Ishikawa (cell line): ENCODE data around the gene TMPRSS13.

ENCODE experiments used
- CEBPB ChIP-seq: IDR thresholded peaks from 2 replicates; pipeline ENCODE4 v1.6.1; 2012
- CREB1 ChIP-seq: IDR thresholded peaks from 2 replicates; pipeline ENCODE4 v1.6.1; 2012; ENCODE audit warnings: low read depth
- EGR1 ChIP-seq: IDR thresholded peaks from 2 replicates; pipeline ENCODE4 v1.6.1; 2012
- EP300 ChIP-seq: IDR thresholded peaks from 2 replicates; pipeline ENCODE4 v1.6.1; 2012; ENCODE audit warnings: borderline replicate concordance
- FOXM1 ChIP-seq: IDR thresholded peaks from 2 replicates; pipeline ENCODE4 v1.6.1; 2012; ENCODE audit warnings: low read depth, borderline replicate concordance
- NFIC ChIP-seq: IDR thresholded peaks from 2 replicates; pipeline ENCODE4 v1.6.1; 2012
- RAD21 ChIP-seq: IDR thresholded peaks from 2 replicates; pipeline ENCODE4 v1.6.1; 2012; ENCODE audit warnings: low read depth
- REST ChIP-seq: IDR thresholded peaks from 2 replicates; pipeline ENCODE4 v1.6.1; 2012; ENCODE audit warnings: low read depth, mild to moderate bottlenecking
- TAF1 ChIP-seq: IDR thresholded peaks from 2 replicates; pipeline ENCODE4 v1.6.1; 2012; ENCODE audit warnings: low read depth, mild to moderate bottlenecking
- TCF12 ChIP-seq: IDR thresholded peaks from 2 replicates; pipeline ENCODE4 v1.6.1; 2012; ENCODE audit warnings: low read depth
- TEAD4 ChIP-seq: IDR thresholded peaks from 2 replicates; pipeline ENCODE4 v1.6.1; 2012
- YY1 ChIP-seq: IDR thresholded peaks from 2 replicates; pipeline ENCODE4 v1.6.1; 2012; ENCODE audit warnings: low read depth
- ZBTB7A ChIP-seq: IDR thresholded peaks from 2 replicates; pipeline ENCODE4 v1.6.1; 2012; ENCODE audit warnings: low read depth
- TF ChIP-seq, protein P1 (sequence below): IDR thresholded peaks from 2 replicates; pipeline ENCODE4 v1.6.1; 2012
- TF ChIP-seq, protein P2 (sequence below): IDR thresholded peaks from 2 replicates; pipeline ENCODE4 v1.6.1; 2012

Gene TMPRSS13

DNA sequence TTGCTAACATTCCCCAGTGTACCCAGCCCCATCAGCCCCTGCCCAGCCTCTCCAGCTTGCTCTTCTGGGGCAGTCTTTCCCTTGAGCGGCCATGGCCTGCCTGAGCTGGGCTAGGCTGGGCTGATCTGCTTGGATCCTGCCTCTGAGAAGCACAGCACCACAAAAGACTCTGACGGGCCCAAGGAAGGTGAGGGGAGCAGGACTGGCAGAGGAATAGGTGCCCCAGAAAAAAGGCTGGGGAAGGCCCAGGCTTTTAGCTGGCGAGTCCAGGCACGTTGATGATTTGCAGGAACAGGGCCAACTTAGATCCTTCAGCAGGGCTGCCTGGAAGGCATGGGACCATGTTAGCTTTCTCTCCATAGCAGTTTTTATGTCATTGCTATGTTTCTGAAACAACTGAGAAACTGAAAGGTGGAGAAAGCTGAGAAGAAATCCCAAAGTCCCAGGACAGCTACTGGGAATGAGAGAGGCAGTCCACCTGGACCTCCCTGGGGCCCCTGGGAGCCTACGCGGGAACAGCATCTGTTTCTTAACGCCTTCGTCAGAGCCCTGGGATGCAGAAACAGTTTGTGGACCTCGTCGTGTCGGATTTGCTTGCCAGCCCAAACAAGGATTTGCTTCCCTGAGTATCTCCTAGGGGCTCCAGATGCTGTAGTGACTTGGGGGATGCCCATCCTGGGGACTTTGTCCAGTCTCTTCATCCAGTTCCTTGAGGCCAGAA is 28.3 kb downstream of the TMPRSS13 start:
- TF ChIP-seq TEAD4: no peak
- TF ChIP-seq TAF1: no peak
- TF ChIP-seq NFIC: no peak
- no peak for TF ChIP-seq CEBPB
- TF ChIP-seq TCF12: no peak
- no peak for TF ChIP-seq RAD21
- TF ChIP-seq FOXM1: no peak
- TF ChIP-seq REST: no peak
- TF ChIP-seq EGR1: no peak
- TF ChIP-seq, protein P1, sequence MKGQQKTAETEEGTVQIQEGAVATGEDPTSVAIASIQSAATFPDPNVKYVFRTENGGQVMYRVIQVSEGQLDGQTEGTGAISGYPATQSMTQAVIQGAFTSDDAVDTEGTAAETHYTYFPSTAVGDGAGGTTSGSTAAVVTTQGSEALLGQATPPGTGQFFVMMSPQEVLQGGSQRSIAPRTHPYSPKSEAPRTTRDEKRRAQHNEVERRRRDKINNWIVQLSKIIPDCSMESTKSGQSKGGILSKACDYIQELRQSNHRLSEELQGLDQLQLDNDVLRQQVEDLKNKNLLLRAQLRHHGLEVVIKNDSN: no peak
- TF ChIP-seq ZBTB7A: no peak
- no peak for TF ChIP-seq EP300
- TF ChIP-seq, protein P2, sequence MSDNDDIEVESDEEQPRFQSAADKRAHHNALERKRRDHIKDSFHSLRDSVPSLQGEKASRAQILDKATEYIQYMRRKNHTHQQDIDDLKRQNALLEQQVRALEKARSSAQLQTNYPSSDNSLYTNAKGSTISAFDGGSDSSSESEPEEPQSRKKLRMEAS: no peak

DNA sequence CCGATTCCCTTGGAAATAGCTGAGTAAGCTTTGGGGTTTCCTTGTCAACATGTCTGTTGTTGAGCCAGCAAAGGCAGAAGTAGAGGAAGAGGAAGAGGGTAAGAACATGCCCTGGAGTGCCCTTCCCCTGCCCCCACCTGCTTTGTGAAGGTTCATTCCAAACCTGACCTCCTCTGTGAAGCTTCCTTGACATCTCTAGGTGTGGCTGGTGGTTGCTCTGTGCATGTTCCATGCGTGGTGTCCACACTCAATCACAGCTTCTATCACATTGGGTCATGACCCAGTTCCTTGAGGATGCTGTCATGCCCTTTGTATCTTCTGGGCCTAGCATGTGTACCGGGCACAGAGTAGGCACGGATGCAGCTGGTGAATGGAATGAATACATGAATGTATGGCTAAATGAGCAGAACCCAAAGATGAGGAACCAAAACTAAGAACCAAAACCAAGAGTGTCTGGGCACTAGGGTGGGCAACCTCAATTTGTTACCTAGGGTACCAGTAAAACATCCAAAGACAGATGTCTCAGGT is 29.0 kb downstream of the TMPRSS13 start:
- TF ChIP-seq REST: no peak
- no peak for TF ChIP-seq NFIC

- TF ChIP-seq NFIC (no peak), YY1 (no peak), TAF1 (no peak), FOXM1 (no peak), ZBTB7A (no peak), REST (no peak), CEBPB (no peak), CREB1 (no peak), TCF12 (no peak), EGR1 (no peak), TEAD4 (no peak), EP300 (no peak), RAD21 (no peak)
- TF ChIP-seq, protein P2: no peak
- TF ChIP-seq, protein P1: no peak
These were observed 31.1 kb downstream of the TMPRSS13 start for GRCh38 chr11:117898059-117898458.

DNA sequence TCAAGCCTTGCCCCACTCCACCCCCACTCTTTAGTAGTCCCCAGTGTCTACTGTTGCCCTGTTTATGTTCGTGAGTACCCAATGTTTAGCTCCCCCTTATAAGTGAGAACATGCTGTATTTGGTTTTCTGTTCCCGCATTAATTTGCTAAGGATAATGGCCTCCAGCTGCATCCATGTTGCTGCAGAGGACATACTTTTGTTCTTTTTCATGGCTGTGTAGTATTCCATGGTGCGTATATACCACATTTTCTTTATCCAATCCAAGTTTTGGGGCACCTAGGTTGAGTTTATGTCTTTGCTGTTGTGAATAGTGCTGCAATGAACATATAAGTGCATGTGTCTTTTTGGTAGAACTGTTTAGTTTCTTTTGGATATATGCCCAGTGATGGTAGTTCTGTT is 36.6 kb downstream of the TMPRSS13 start:
- TF ChIP-seq RAD21: no peak
- TF ChIP-seq YY1: no peak
- TF ChIP-seq FOXM1: no peak
- TF ChIP-seq EGR1: no peak
- TF ChIP-seq, protein P2: no peak
- no peak for TF ChIP-seq EP300
- TF ChIP-seq CREB1: no peak
- TF ChIP-seq CEBPB: no peak
- TF ChIP-seq, protein P1: no peak
- TF ChIP-seq REST: no peak
- TF ChIP-seq TCF12: no peak
- no peak for TF ChIP-seq ZBTB7A
- TF ChIP-seq NFIC: no peak
